Activated CD8-positive, alpha-beta memory T cell treated with anti-CD3 and anti-CD28 coated beads, Interleukin-2, amount 50 U/mL, for 24 hours (primary cell): ENCODE measurements around the gene TNFAIP3.

Experiments used
- DNase-seq: peaks from one replicate; pipeline ENCODE4 v3.0.0-alpha.2; 2020; ENCODE audit errors: extremely low read depth

The TNFAIP3 gene

DNA sequence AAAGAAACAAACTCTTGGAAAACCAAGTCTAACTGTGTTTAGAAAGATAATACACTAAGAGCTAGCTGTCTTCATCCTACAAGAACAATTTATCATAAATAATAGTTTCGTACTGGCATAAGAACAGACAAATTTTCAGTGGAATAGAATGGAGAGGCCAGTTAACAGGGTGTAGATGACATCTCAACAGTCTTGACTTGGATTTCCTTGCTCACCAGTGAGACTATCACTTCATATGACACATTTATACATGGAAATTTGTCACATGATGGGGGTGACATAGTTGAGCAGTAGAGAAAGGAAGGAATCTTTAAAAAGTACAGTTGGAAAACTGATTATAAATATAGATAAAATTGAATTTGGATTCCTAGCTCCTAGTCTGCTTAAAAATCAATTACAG, 35.6 kb downstream of the TNFAIP3 start:
- DNase-seq: no peak

- no peak for DNase-seq
These were observed 36.3 kb downstream of the TNFAIP3 start for GRCh38 chr6:137903274-137903932.

DNA sequence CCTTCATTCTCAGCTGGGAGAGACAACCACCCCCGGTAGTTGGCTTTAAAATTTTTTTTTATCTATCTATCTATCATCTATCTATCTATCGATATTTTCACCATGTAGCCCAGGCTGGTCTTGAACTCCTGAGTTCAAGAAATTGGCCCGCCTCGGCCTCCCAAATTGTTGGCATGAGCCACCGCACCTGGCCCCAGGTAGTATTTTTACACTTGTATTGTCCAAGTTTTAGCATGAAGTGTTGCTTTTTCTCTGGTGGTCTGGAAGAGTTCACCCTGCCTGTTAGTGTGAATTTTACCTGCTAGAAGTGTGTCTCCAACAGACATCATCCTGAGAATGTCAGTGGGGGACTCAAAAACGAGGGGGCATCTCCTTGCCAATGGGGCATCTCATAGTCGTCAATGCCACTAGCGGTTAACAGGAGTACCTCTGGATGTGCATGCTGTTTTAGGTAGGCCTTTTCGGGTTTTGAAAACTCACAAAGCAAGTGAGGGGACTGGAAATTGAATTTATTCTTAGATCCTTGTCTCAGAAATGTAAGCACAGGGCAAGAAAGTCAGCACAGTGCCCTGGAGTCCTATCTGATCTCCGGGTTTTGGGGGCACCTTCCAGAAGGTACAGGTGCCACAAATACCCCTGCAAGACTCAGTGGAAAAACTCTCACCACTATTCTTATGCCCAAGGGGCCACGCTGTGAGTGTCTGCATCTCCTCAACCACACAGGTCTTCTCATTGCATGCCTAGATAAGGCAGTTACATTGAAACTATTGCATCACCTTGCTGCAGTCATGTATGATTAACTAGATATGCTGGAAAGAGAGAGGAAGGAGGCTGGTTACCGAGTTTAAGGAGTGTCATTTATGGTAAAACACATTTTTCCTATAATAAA, 37.1 kb downstream of the TNFAIP3 start:
- no peak for DNase-seq

- peak; percentile 74 for DNase-seq
These were observed 38.0 kb downstream of the TNFAIP3 start for GRCh38 chr6:137904822-137905617.

- no peak for DNase-seq
These were observed 39.0 kb downstream of the TNFAIP3 start for GRCh38 chr6:137906020-137906472.

DNA sequence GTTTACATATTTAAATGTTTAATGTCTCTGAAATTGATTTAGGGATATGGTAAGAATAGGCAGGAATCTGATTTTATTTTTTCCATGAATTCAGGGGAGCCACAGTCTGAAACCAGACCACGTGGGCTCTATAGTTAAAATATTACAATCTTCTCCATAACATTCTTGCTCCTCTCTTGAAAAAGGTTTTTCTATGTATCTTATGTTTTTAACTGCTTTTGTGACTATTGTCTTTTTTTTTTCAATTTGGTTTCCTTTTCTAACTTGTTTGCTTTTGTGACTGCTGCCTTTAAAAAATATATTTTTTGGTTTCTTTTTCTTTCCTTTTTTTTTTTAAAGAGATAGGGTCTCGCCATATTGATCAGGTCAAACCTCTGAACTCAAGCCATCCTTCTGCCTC, 40.1 kb downstream of the TNFAIP3 start:
- DNase-seq: no peak

DNA sequence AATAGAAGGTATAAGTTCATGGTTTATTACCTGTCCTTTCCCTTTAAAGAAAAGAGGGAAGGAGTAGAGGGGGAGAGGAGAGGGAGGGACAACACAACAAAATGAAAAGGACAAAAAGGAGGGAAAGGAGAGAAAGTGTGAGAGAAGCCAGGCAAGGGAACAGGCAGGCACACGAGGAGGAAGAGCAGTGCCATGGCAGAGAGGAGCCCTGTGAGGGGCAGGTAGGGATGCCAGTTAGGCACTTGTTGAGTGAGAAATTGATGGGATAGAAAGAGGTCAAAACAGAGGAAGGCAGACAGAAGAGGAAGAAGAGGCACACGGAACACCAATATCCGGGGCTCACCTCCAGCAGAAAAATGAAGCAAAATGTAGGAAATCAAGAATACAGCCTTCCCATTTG, 42.5 kb downstream of the TNFAIP3 start:
- DNase-seq: no peak

GRCh38 chr6:137910424-137910834, 43.4 kb downstream of the TNFAIP3 start:
- DNase-seq: no peak

DNA sequence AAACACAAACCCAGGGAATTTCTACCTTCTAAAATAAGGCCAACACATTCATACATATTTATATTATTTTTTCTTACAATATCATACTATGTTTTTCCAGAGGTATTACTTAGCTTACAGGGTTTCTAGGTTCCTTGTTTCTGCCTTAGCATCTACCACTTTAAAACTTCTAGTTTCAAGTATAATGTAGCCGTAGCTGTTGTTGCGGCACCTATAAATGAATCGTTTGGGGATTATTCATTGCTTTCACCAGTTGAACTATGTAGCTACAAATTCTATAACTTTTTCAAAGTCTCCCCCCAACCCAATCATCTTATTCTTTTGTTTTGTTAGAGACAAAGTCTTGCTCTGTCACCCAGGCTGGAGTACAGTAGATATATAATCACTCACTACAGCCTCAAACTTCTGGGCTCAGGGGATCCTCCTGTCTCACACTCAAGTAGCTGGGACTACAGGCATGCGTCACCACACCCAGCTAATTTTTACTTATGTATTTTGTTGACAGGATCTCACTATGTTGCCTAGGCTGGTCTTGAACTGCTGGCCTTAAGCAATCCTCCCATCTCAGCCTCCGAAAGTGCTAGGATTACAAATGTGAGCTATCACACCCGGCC, 43.9 kb downstream of the TNFAIP3 start:
- no peak for DNase-seq

DNA sequence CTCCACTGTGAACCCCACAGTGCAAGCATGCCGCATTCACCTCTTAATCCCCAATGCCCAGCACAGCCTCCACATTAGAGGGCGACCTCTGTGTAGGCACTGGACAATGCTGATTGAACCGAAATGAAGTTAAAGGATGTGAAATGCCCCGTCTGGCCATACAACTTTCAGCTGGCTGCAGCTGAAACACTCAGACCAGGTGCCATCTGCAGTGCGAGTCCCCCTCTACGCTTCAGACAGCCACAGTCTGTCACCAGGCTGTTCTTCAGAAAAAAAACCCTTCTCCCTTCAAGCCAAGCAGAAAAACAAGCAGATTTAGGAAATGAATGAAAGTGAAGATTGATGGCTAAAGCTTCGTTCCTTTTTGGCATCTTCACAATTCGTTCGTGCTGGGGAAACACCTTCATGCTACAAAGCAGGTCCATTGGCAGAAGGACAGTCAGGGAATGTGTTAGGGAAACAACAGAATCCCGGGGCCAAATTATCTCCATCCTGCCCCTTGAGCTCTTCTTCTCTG, 44.7 kb downstream of the TNFAIP3 start:
- no peak for DNase-seq

GRCh38 chr6:137912813-137913212, 45.8 kb downstream of the TNFAIP3 start:
- no peak for DNase-seq

DNA sequence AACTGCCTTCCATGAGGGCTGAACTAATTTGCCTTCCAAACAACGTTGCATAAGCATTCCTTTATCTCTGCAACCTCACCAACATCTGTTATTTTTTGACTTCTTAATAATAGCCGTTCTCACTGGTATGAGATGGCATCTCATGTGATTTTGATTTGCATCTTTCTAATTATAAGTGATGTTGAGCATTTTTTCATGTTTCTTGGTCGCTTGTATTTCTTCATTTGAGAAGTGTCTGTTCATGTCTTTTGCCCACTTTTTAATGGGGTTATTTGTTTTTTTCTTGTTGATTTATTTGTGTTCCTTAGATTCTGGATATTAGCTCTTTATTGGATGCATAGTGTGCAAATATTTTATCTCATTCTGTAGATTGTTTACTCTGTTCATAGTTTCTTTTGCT, 46.4 kb downstream of the TNFAIP3 start:
- DNase-seq: no peak

DNA sequence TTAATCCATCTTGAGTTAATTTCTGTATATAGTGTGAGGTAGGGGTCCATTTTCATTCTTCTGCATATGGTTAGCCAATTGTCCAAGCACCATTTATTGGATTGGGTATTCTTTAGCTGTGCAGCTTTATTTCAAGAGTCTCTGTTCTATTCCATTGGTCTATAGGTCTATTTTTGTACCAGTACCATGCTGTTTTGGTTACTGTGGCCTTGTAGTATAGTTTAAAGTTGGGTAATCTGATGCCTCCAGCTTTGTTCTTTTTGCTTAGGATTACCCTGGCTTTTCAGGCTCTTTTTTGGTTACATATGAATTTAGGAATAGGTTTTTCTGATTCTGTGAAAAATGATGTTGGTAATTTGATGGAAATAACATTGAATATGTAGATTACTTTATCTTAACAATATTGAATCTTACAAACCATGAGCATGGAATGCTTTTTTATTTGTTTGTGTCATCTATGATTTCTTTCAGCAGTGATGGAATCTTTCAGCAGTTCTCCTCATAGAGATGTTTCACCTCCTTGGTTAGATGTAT, 47.0 kb downstream of the TNFAIP3 start:
- DNase-seq: no peak

- DNase-seq: no peak
These were observed 47.6 kb downstream of the TNFAIP3 start for GRCh38 chr6:137914530-137915193.

DNA sequence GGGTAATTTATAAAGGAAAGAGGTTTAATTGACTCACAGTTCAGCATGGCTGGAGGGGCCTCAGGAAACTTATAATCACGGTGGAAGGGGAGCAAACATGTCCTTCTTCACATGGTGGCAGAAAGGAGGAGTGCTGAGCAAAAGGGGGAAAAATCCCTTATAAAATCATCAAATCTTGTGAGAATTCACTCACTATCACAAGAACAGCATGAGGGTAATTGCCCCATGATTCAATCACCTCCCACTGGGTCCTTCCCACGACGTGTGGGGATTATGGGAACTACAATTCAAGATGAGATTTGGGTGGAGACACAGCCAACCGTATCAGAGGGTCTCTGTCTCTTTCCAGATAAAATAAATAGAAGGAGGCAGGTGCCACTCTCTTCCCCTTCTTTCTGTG, 48.7 kb downstream of the TNFAIP3 start:
- no peak for DNase-seq

GRCh38 chr6:137917551-137918325, 50.7 kb downstream of the TNFAIP3 start:
- no peak for DNase-seq

DNA sequence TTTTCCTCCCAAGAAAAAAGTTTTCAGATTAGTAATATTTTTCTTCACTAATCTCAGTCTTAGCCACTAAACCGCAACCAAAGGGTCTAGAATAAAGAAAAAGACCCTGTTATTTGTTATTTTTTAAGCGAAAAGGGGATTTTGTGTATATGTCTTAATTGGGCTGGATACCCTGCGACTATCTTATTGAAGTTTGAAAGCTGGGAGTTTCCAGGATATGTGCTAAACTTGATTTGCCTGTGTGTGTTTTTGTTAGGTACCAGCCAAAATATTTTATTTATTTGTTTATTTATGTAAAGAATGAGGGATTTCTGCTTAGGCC, 52.4 kb downstream of the TNFAIP3 start:
- DNase-seq: no peak

- no peak for DNase-seq
These were observed 53.0 kb downstream of the TNFAIP3 start for GRCh38 chr6:137919837-137920730.

DNA sequence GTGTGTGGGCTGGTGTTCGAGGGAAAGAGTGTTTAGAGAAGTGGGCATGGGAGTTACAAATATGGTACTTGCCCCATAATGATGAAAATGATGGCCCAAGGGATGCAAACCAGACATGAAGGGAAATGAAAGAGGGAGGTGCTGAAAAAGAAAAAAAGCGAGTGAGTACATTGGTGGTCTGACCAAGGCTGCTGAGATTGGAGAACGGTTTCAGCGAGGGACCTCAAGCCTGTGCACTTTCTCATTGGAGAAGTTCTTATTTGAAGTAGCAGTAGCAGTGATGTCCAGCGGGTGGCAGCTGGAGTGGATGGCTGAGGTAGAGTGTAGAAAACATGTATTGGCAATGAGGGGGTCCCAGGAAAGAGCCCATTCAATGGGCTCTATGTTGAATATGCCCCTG, 54.8 kb downstream of the TNFAIP3 start:
- DNase-seq: no peak
